SK-N-SH (cell line): ENCODE measurements around the gene NUP54. TPM values are rescaled to one million over a fixed set of nuclear protein-coding genes. Genes with fewer than 3 reads are reported as not detected.

Experiments used
- CTCF ChIA-PET: fragments of 300-600, 350-600 bp; formaldehyde crosslinking; extraction: SDS; loops from one replicate; lab custom pipeline; 2021; lab: Yijun Ruan, JAX
- POLR2A ChIA-PET: fragments of 350-600 bp; sonication (Branson Sonifier 250); formaldehyde crosslinking; extraction: SDS; loops from one replicate; lab custom pipeline; 2020; ENCODE audit warnings: antibody characterized with exemption, inconsistent platforms; lab: Yijun Ruan, JAX
- DNase-seq: peaks from one replicate; pipeline ENCODE4 v3.0.0; 2012
- H2AFZ ChIP-seq: fragments of 200-600 bp; sonication (generic); 2 replicates; pipeline ENCODE4 v1.8.1; 2016; ENCODE audit warnings: antibody characterized with exemption, mild to moderate bottlenecking, low read depth
- H3F3A ChIP-seq: fragments of 200-600 bp; sonication (generic); replicated peaks from 2 replicates; pipeline ENCODE3; 2016; ENCODE audit warnings: antibody characterized with exemption, mild to moderate bottlenecking; ENCODE audit not compliant: insufficient read depth
- H3K27ac ChIP-seq, 2 experiments: fragments of 200-500 bp in 1 of 2; fragments of 200-600 bp in 1 of 2; sonication (Bioruptor generic) in 1 of 2; sonication (generic), shearing (Covaris generic) in 1 of 2; 2 replicates each; pipeline versions ENCODE4 v1.5.1 to v1.6.1; 2014 to 2016; ENCODE audit warnings: low read depth in 2 of 2, inconsistent platforms in 1 of 2, low read length in 1 of 2, mild to moderate bottlenecking in 1 of 2, mixed read lengths in 1 of 2
- H3K27me3 ChIP-seq: fragments of 200-600 bp; sonication (generic), shearing (Covaris generic); 2 replicates; pipeline ENCODE4 v1.6.1; 2016; ENCODE audit warnings: mixed run types; ENCODE audit not compliant: insufficient read depth
- H3K36me3 ChIP-seq, 2 experiments: fragments of 200-500 bp in 1 of 2; fragments of 200-600 bp in 1 of 2; sonication (Bioruptor generic) in 1 of 2; sonication (generic) in 1 of 2; replicated peaks in 1 of 2; 2 replicates each; pipeline versions ENCODE3 to v1.5.1; 2014 to 2016; ENCODE audit warnings: low read length in 1 of 2, mild to moderate bottlenecking in 1 of 2; ENCODE audit not compliant: insufficient read depth in 2 of 2, control insufficient read depth in 1 of 2
- H3K4me1 ChIP-seq, 2 experiments: fragments of 200-500 bp in 1 of 2; fragments of 200-600 bp in 1 of 2; sonication (Bioruptor generic) in 1 of 2; sonication (generic), shearing (Covaris generic) in 1 of 2; 2 replicates each; pipeline versions ENCODE4 v1.5.1 to v1.6.1; 2014 to 2016; ENCODE audit warnings: low read depth in 1 of 2, low read length in 1 of 2, mixed run types in 1 of 2; ENCODE audit not compliant: insufficient read depth in 2 of 2, control insufficient read depth in 1 of 2
- H3K4me2 ChIP-seq: fragments of 200-600 bp; sonication (generic), shearing (Covaris generic); 2 replicates; pipeline ENCODE4 v1.6.1; 2017; ENCODE audit warnings: mixed run types
- H3K4me3 ChIP-seq, 2 experiments: fragments of 200-500 bp in 1 of 2; fragments of 200-600 bp in 1 of 2; sonication (Bioruptor generic) in 1 of 2; sonication (generic), shearing (Covaris generic) in 1 of 2; 2 replicates each; pipeline versions ENCODE4 v1.5.1 to v1.8.1; 2014 to 2016; ENCODE audit warnings: low read depth in 2 of 2, inconsistent platforms in 1 of 2, low read length in 1 of 2, mild to moderate bottlenecking in 1 of 2, mixed read lengths in 1 of 2, moderate library complexity in 1 of 2
- H3K79me2 ChIP-seq: fragments of 200-600 bp; sonication (generic); 2 replicates; pipeline ENCODE4 v1.8.1; 2017; ENCODE audit warnings: mild to moderate bottlenecking; ENCODE audit not compliant: insufficient read depth
- H3K9ac ChIP-seq: fragments of 200-600 bp; sonication (generic); 2 replicates; pipeline ENCODE4 v1.6.1; 2017; ENCODE audit warnings: mixed run types
- H3K9me2 ChIP-seq: fragments of 200-600 bp; sonication (generic); 2 replicates; pipeline ENCODE4 v1.6.1; 2017; ENCODE audit warnings: mixed run types
- H3K9me3 ChIP-seq: fragments of 200-600 bp; sonication (generic); 2 replicates; pipeline ENCODE4 v1.6.1; 2017; ENCODE audit warnings: mixed run types, mild to moderate bottlenecking, moderate library complexity
- H4K20me1 ChIP-seq: fragments of 200-600 bp; sonication (generic); 2 replicates; pipeline ENCODE4 v1.6.1; 2017; ENCODE audit warnings: mild to moderate bottlenecking, mixed run types; ENCODE audit not compliant: insufficient read depth
- CTCF ChIP-seq: fragments of 200-600 bp; sonication (generic); IDR thresholded peaks from 2 replicates; pipeline ENCODE4 v1.6.1; 2017; ENCODE audit warnings: antibody characterized with exemption, mild to moderate bottlenecking, moderate library complexity
- EP300 ChIP-seq, 2 experiments: IDR thresholded peaks; 2 replicates each; pipeline versions ENCODE4 v1.4.0 to v1.6.1; 2012; ENCODE audit warnings: borderline replicate concordance in 1 of 2, low read depth in 1 of 2, low read length in 1 of 2
- FOXJ3 ChIP-seq: sonication (generic); formaldehyde crosslinking; IDR thresholded peaks from 2 replicates; pipeline ENCODE4 v1.5.1; 2020; ENCODE audit warnings: mild to moderate bottlenecking, missing genetic modification reagents
- GABPA ChIP-seq: IDR thresholded peaks from 2 replicates; pipeline ENCODE4 v1.4.0; 2012; ENCODE audit warnings: low read depth, mild to moderate bottlenecking
- IRF3 ChIP-seq: fragments of 150-350 bp; IDR thresholded peaks from 2 replicates; pipeline ENCODE4 v1.6.1; 2016; ENCODE audit warnings: mild to moderate bottlenecking, low read depth, low read length
- JUND ChIP-seq: IDR thresholded peaks from 2 replicates; pipeline ENCODE4 v1.4.0; 2012
- MAX ChIP-seq: IDR thresholded peaks from 2 replicates; pipeline ENCODE4 v1.4.0; 2012; ENCODE audit warnings: low read depth
- MEF2A ChIP-seq: IDR thresholded peaks from 2 replicates; pipeline ENCODE4 v1.4.0; 2012; ENCODE audit warnings: low read depth, borderline replicate concordance
- MXI1 ChIP-seq: IDR thresholded peaks from 2 replicates; pipeline ENCODE4 v1.6.1; 2012; ENCODE audit warnings: mild to moderate bottlenecking, low read depth, low read length, improper control_type of control experiment
- NRF1 ChIP-seq: IDR thresholded peaks from 2 replicates; pipeline ENCODE4 v1.6.1; 2012; ENCODE audit warnings: low read depth, mild to moderate bottlenecking, low read length
- RCOR1 ChIP-seq: fragments of 150-350 bp; IDR thresholded peaks from 2 replicates; pipeline ENCODE4 v1.6.1; 2017; ENCODE audit warnings: antibody characterized with exemption, low read length
- REST ChIP-seq: IDR thresholded peaks from 2 replicates; pipeline ENCODE4 v1.6.1; 2012; ENCODE audit warnings: mild to moderate bottlenecking, low read depth, low read length, moderate library complexity
- SMC3 ChIP-seq: IDR thresholded peaks from 2 replicates; pipeline ENCODE4 v1.6.1; 2012; ENCODE audit warnings: low read depth, low read length, improper control_type of control experiment
- TCF12 ChIP-seq: IDR thresholded peaks from 2 replicates; pipeline ENCODE4 v1.4.0; 2012
- USF1 ChIP-seq: IDR thresholded peaks from 2 replicates; pipeline ENCODE4 v1.4.0; 2012; ENCODE audit warnings: low read depth, borderline replicate concordance
- ZBTB33 ChIP-seq: IDR thresholded peaks from 2 replicates; pipeline ENCODE4 v1.4.0; 2012; ENCODE audit warnings: low read depth, borderline replicate concordance
- WGBS: methylation state at CpG from one replicate; pipeline ENCODE4 v1.1.6; 2017; ENCODE audit warnings: low lambda C conversion rate; 5-methylcytosine and 5-hydroxymethylcytosine counted together
- polyA plus RNA-seq, 3 experiments: library from polyadenylated mRNA; depleted of rRNA; stranded (reverse); fragments of >200 nt; gene quantifications; 2 replicates each; pipeline ENCODE4 v1.2.3, GENCODE V29; 2012

The NUP54 gene
- polyA plus RNA-seq, 1 of the 3 experiments (the other 2 are of a cell fraction): 19.4 TPM

GRCh38 chr4:76174216-76174615 is 26.0 kb upstream of the NUP54 start:
- POLR2A ChIA-PET: no interaction called here
- no peak overlapping the region for H2AFZ ChIP-seq
- 96% methylated on average over 6 of the region's 6 CpGs for WGBS
- H3K27ac ChIP-seq: no peak overlapping the region
- H3K9me2 ChIP-seq: no peaks in the 10 kb centered on the region
- H3K4me2 ChIP-seq: no peak overlapping the region
- H3K79me2 ChIP-seq: peaks cover 11% of the 10 kb centered on the region; the same call in 1 of the 2 replicates
- no peaks in the 10 kb centered on the region for H3K9me3 ChIP-seq
- H3K36me3 ChIP-seq: peaks cover 58 to 69% of the 10 kb centered on the region in 2 experiments
- H3K4me1 ChIP-seq: no peaks in the 10 kb centered on the region
- DNase-seq: no peak
- H3F3A ChIP-seq: no peaks in the 10 kb centered on the region
- H4K20me1 ChIP-seq: no peaks in the 10 kb centered on the region
- no peak overlapping the region for H3K9ac ChIP-seq
- no peaks in the 10 kb centered on the region for H3K27me3 ChIP-seq
- no peak overlapping the region for H3K4me3 ChIP-seq
- TF ChIP-seq REST (no peak), ZBTB33 (no peak), JUND (no peak), USF1 (no peak), MXI1 (no peak), GABPA (no peak), FOXJ3 (CRISPR knock-in tag) (no peak), MAX (no peak), EP300 (IDR thresholded peaks at IDR 0.05; ENCODE audit: borderline replicate concordance in 1 of 2, low read depth in 1 of 2, low read length in 1 of 2) (no peak), RCOR1 (no peak), CTCF (no peak), IRF3 (no peak), NRF1 (no peak), TCF12 (no peak), MEF2A (no peak), SMC3 (no peak)
- CTCF ChIA-PET: interaction anchor here (0.6 to 1.7 kb wide), 2 partner anchors 23 to 91 kb away, joined by 3 to 4 read pairs; no protein-coding TSS in a partner anchor
